Loucy (cell line): ENCODE results near the gene ZNF32.

Experiments
- H2AFZ ChIP-seq: fragments of 200-600 bp; sonication (generic); 2 replicates; pipeline ENCODE4 v1.6.0; 2016; ENCODE audit warnings: antibody characterized with exemption, mild to moderate bottlenecking, low read length, moderate library complexity
- H3F3A ChIP-seq: fragments of 200-600 bp; 2 replicates; pipeline ENCODE4 v1.6.0; 2016; ENCODE audit warnings: antibody characterized with exemption, low read depth, mild to moderate bottlenecking
- H3K27me3 ChIP-seq: fragments of 200-600 bp; sonication (generic); 2 replicates; pipeline ENCODE4 v1.6.1; 2014; ENCODE audit warnings: low read length, mild to moderate bottlenecking; ENCODE audit not compliant: insufficient read depth, poor library complexity, severe bottlenecking
- H3K36me3 ChIP-seq: fragments of 200-600 bp; sonication (generic); 2 replicates; pipeline ENCODE4 v1.6.1; 2016; ENCODE audit warnings: low read length; ENCODE audit not compliant: insufficient read depth
- H3K4me1 ChIP-seq: fragments of 200-600 bp; sonication (generic); 2 replicates; pipeline ENCODE4 v1.5.1; 2014; ENCODE audit warnings: low read length, mild to moderate bottlenecking; ENCODE audit not compliant: insufficient read depth, poor library complexity, severe bottlenecking
- H3K4me2 ChIP-seq: fragments of 200-600 bp; sonication (generic); 2 replicates; pipeline ENCODE4 v1.6.0; 2014; ENCODE audit warnings: antibody characterized with exemption, low read length, low read depth, mild to moderate bottlenecking; ENCODE audit not compliant: poor library complexity, severe bottlenecking
- H3K4me3 ChIP-seq: fragments of 200-600 bp; sonication (generic); 2 replicates; pipeline ENCODE4 v1.5.1; 2014; ENCODE audit warnings: low read length, mild to moderate bottlenecking, mixed read lengths; ENCODE audit not compliant: poor library complexity, severe bottlenecking
- H3K79me2 ChIP-seq: fragments of 200-600 bp; sonication (generic); 2 replicates; pipeline ENCODE4 v1.6.1; 2014; ENCODE audit warnings: low read length; ENCODE audit not compliant: insufficient read depth
- H3K9ac ChIP-seq: fragments of 200-600 bp; sonication (generic); 2 replicates; pipeline ENCODE4 v1.6.0; 2014; ENCODE audit warnings: mild to moderate bottlenecking, low read depth, low read length, moderate library complexity; ENCODE audit not compliant: poor library complexity, severe bottlenecking
- H3K9me2 ChIP-seq: fragments of 200-600 bp; sonication (generic); replicated peaks from 2 replicates; pipeline ENCODE4 v1.6.1; 2016; ENCODE audit warnings: low read depth, low read length, mixed read lengths
- H3K9me3 ChIP-seq: fragments of 200-600 bp; sonication (generic); 2 replicates; pipeline ENCODE4 v1.6.1; 2014; ENCODE audit warnings: mild to moderate bottlenecking, antibody characterized with exemption, low read length, low read depth; ENCODE audit not compliant: insufficient read depth
- H4K20me1 ChIP-seq: fragments of 200-600 bp; sonication (generic); 2 replicates; pipeline ENCODE4 v1.6.0; 2014; ENCODE audit warnings: antibody characterized with exemption, low read length, mild to moderate bottlenecking; ENCODE audit not compliant: insufficient read depth, poor library complexity, severe bottlenecking
- CTCF ChIP-seq: fragments of 200-600 bp; sonication (generic); conservative IDR thresholded peaks from 2 replicates; pipeline ENCODE4 v1.5.1; 2014; ENCODE audit warnings: mild to moderate bottlenecking, antibody characterized with exemption, low read length
- EZH2phosphoT487 ChIP-seq: fragments of 200-600 bp; IDR thresholded peaks from 2 replicates; pipeline ENCODE4 v1.6.1; 2018; ENCODE audit warnings: antibody characterized with exemption, mild to moderate bottlenecking, moderate library complexity, borderline replicate concordance

The ZNF32 gene

DNA sequence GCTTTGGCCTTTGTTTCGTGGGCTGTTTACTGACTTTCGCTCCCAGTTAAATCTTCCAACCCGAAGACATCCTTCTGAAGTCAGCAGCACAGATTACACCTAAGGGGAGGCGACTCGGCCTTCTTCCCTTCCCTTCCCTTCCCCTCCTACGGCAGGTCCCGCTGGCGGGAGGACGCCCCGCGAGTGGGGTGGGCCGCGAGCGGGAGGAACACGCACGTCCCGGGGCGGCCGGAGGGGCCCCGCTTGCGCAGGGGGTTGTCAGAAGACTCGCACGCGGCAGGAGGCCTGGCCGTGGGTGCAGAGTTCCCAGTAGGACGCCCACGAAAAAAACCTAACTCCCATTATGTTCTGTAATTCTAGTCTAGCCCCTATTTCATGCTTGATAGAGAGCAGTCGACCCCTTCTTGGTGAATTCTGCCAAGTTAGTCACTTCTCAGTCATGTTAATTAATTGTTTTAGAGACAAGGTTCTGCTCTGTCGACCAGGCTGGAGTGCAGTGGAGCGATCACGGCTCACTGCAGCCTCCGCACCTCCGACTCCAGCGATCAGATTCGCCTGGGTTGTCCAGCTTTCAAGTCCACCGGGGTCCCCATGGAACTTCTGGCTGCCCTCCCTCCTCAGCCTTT lies 19.2 kb upstream of the ZNF32 start:
- no peaks in the 10 kb centered on the region for H3K4me1 ChIP-seq
- H3F3A ChIP-seq = no peaks in the 10 kb centered on the region
- H2AFZ ChIP-seq = no peak overlapping the region
- H3K79me2 ChIP-seq = no peaks in the 10 kb centered on the region
- no peaks in the 10 kb centered on the region for H3K36me3 ChIP-seq
- H4K20me1 ChIP-seq = no peaks in the 10 kb centered on the region
- TF ChIP-seq EZH2phosphoT487 (no peak), CTCF (no peak)
- no peaks in the 10 kb centered on the region for H3K9me2 ChIP-seq
- H3K9ac ChIP-seq = no peak overlapping the region
- no peak overlapping the region for H3K4me2 ChIP-seq
- no peaks in the 10 kb centered on the region for H3K27me3 ChIP-seq
- H3K4me3 ChIP-seq = no peak overlapping the region
- no peaks in the 10 kb centered on the region for H3K9me3 ChIP-seq

- no peak overlapping the region for H2AFZ ChIP-seq
- H3K4me2 ChIP-seq = no peak overlapping the region
- H3K4me1 ChIP-seq = no peaks in the 10 kb centered on the region
- no peaks in the 10 kb centered on the region for H3K36me3 ChIP-seq
- no peak for TF ChIP-seq CTCF
- TF ChIP-seq EZH2phosphoT487 = no peak
- no peaks in the 10 kb centered on the region for H3K79me2 ChIP-seq
- H3K9me2 ChIP-seq = no peaks in the 10 kb centered on the region
- H4K20me1 ChIP-seq = no peaks in the 10 kb centered on the region
- no peaks in the 10 kb centered on the region for H3K27me3 ChIP-seq
- H3K4me3 ChIP-seq = no peak overlapping the region
- H3F3A ChIP-seq = no peaks in the 10 kb centered on the region
- no peaks in the 10 kb centered on the region for H3K9me3 ChIP-seq
- no peak overlapping the region for H3K9ac ChIP-seq
These were observed 18.6 kb upstream of the ZNF32 start for GRCh38 chr10:43667317-43667731.

DNA sequence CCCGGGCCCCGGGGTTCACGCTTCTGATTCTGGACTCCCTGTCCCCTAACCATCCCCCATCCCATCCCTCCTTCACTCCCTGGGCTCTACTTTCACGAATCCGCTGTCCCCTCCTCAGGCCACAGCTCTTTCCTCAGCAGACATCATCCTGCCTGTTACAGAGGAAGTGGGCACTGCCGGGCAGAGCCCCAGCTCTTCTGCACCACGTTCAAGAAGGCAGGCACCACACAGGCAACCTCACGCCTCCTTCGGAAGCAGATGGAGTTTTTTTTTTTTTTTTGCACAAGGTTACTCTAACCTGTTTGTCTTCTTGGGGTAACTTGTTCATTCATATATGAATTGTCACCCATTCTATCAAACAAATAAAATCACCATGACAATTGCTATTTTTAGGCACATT lies 17.9 kb upstream of the ZNF32 start:
- H4K20me1 ChIP-seq = no peaks in the 10 kb centered on the region
- TF ChIP-seq EZH2phosphoT487 (no peak), CTCF (no peak)

More for the DNA sequence above, 17.9 kb upstream of the ZNF32 start:
- Histone ChIP-seq H3K9me3 (no peaks in the 10 kb centered on the region), H3K4me2 (no peak overlapping the region), H3K9ac (no peak overlapping the region), H3K9me2 (no peaks in the 10 kb centered on the region), H3K4me3 (no peak overlapping the region), H2AFZ (no peak overlapping the region), H3K79me2 (no peaks in the 10 kb centered on the region), H3F3A (no peaks in the 10 kb centered on the region), H3K36me3 (no peaks in the 10 kb centered on the region), H3K27me3 (no peaks in the 10 kb centered on the region), H3K4me1 (no peaks in the 10 kb centered on the region)
